Adipocyte (in vitro differentiated cells): Measurements from ENCODE around the gene FRMD4A.

Experiments used
- DNase-seq: peaks from one replicate; pipeline ENCODE4 v3.0.0-alpha.2; 2015; ENCODE audit warnings: low read depth
- H3K27me3 ChIP-seq: replicated peaks from 2 replicates; pipeline ENCODE4 v1.7.0; 2013; ENCODE audit warnings: mild to moderate bottlenecking, low read length, moderate library complexity; ENCODE audit not compliant: control insufficient read depth, insufficient read depth
- H3K36me3 ChIP-seq: 2 replicates; pipeline ENCODE4 v1.7.0; 2013; ENCODE audit warnings: low read length, mild to moderate bottlenecking, moderate library complexity; ENCODE audit not compliant: control insufficient read depth, insufficient read depth, severe bottlenecking
- H3K4me1 ChIP-seq: 2 replicates; pipeline ENCODE4 v1.7.0; 2013; ENCODE audit warnings: mild to moderate bottlenecking, low read length, moderate library complexity; ENCODE audit not compliant: control insufficient read depth, insufficient read depth
- H3K4me3 ChIP-seq: 2 replicates; pipeline ENCODE4 v1.7.0; 2013; ENCODE audit warnings: mild to moderate bottlenecking, low read length, moderate library complexity
- H3K9ac ChIP-seq: 2 replicates; pipeline ENCODE4 v1.7.0; 2013; ENCODE audit warnings: mild to moderate bottlenecking, low read length, moderate library complexity
- H3K9me3 ChIP-seq: 2 replicates; pipeline ENCODE4 v1.7.0; 2013; ENCODE audit warnings: mild to moderate bottlenecking, low read length, moderate library complexity; ENCODE audit not compliant: control insufficient read depth

FRMD4A gene

GRCh38 chr10:13810568-13810967 is 520.2 kb downstream of the FRMD4A start:
- no peaks in the 10 kb centered on the region for H3K9me3 ChIP-seq
- H3K9ac ChIP-seq, result no peak overlapping the region
- peaks cover 28% of the 10 kb centered on the region for H3K36me3 ChIP-seq
- H3K27me3 ChIP-seq, result no peaks in the 10 kb centered on the region
- H3K4me3 ChIP-seq, result no peak overlapping the region
- DNase-seq, result no peak
- peaks cover 10% of the 10 kb centered on the region for H3K4me1 ChIP-seq

DNA sequence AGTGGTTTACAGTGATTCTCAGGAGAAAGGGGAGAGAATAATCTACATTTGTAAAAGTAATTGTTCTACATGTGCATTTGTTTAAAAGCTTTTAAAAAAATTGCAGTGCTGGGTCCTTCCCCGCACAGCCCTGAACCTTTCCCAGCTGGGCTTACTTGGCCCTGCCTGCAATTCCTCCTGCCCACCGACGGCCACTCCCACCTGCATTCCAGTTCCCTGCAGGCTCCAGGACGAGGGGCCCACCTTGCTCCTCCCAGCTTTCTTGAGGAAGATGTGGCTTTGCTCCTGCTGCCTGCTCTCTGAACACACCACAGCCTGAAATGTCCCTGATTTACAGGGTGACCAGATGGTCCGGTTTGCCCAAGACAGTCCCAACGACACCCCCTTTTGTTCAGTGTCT is 521.3 kb downstream of the FRMD4A start:
- Histone ChIP-seq H3K36me3 (peaks cover 28% of the 10 kb centered on the region), H3K4me3 (no peak overlapping the region), H3K9me3 (no peaks in the 10 kb centered on the region), H3K27me3 (no peaks in the 10 kb centered on the region), H3K4me1 (no peaks in the 10 kb centered on the region), H3K9ac (no peak overlapping the region)
- DNase-seq, result no peak

GRCh38 chr10:13808556-13809391 is 522.0 kb downstream of the FRMD4A start:
- Histone ChIP-seq H3K9ac (no peak overlapping the region), H3K4me3 (no peak overlapping the region), H3K36me3 (peaks cover 32% of the 10 kb centered on the region), H3K27me3 (no peaks in the 10 kb centered on the region), H3K4me1 (no peaks in the 10 kb centered on the region), H3K9me3 (no peaks in the 10 kb centered on the region)
- no peak for DNase-seq

GRCh38 chr10:13806419-13806818 is 524.3 kb downstream of the FRMD4A start:
- no peak overlapping the region for H3K4me3 ChIP-seq
- H3K36me3 ChIP-seq, result peaks cover 32% of the 10 kb centered on the region
- no peak for DNase-seq
- H3K4me1 ChIP-seq, result no peaks in the 10 kb centered on the region
- no peaks in the 10 kb centered on the region for H3K9me3 ChIP-seq
- H3K27me3 ChIP-seq, result no peaks in the 10 kb centered on the region
- H3K9ac ChIP-seq, result no peak overlapping the region

- no peaks in the 10 kb centered on the region for H3K9me3 ChIP-seq
- no peak for DNase-seq
- H3K9ac ChIP-seq, result no peak overlapping the region
- peaks cover 26% of the 10 kb centered on the region for H3K36me3 ChIP-seq
- H3K27me3 ChIP-seq, result no peaks in the 10 kb centered on the region
- H3K4me3 ChIP-seq, result no peak overlapping the region
- H3K4me1 ChIP-seq, result peaks cover 3% of the 10 kb centered on the region
Measured at GRCh38 chr10:13803566-13804554, 526.9 kb downstream of the FRMD4A start.

- Histone ChIP-seq H3K9ac (no peak overlapping the region), H3K4me3 (no peak overlapping the region), H3K27me3 (no peaks in the 10 kb centered on the region), H3K9me3 (no peaks in the 10 kb centered on the region), H3K4me1 (peaks cover 3% of the 10 kb centered on the region), H3K36me3 (peaks cover 23% of the 10 kb centered on the region)
- no peak for DNase-seq
Measured at GRCh38 chr10:13801907-13802288, 528.8 kb downstream of the FRMD4A start.

- H3K36me3 ChIP-seq, result peaks cover 27% of the 10 kb centered on the region
- no peak overlapping the region for H3K9ac ChIP-seq
- peaks cover 3% of the 10 kb centered on the region for H3K4me1 ChIP-seq
- H3K27me3 ChIP-seq, result no peaks in the 10 kb centered on the region
- H3K4me3 ChIP-seq, result no peak overlapping the region
- no peak for DNase-seq
- no peaks in the 10 kb centered on the region for H3K9me3 ChIP-seq
Measured at GRCh38 chr10:13801156-13801906, 529.4 kb downstream of the FRMD4A start.

DNA sequence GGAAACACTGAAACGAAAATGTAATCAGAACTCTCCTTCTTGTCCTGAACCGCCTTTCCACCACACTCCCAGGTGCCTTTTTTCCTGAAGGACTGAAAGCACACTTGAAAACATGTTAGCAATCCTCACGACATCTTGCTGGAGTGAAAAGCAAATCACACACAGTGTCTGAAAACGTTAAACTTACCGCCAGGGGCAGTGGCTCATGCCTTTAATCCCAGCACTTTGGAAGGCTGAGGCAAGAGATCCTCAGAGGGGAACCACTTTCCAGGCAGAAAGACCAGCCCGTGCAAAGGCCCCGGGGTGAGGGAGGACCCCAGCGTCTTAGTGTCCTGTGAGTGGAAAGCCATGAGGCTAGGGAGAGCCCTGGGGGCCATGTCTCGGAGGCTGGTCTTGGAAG is 533.6 kb downstream of the FRMD4A start:
- H3K27me3 ChIP-seq, result no peaks in the 10 kb centered on the region
- no peak for DNase-seq
- no peak overlapping the region for H3K4me3 ChIP-seq
- H3K9me3 ChIP-seq, result no peaks in the 10 kb centered on the region
- H3K36me3 ChIP-seq, result peaks cover 58% of the 10 kb centered on the region
- H3K9ac ChIP-seq, result no peak overlapping the region
- H3K4me1 ChIP-seq, result peaks cover 3% of the 10 kb centered on the region

DNA sequence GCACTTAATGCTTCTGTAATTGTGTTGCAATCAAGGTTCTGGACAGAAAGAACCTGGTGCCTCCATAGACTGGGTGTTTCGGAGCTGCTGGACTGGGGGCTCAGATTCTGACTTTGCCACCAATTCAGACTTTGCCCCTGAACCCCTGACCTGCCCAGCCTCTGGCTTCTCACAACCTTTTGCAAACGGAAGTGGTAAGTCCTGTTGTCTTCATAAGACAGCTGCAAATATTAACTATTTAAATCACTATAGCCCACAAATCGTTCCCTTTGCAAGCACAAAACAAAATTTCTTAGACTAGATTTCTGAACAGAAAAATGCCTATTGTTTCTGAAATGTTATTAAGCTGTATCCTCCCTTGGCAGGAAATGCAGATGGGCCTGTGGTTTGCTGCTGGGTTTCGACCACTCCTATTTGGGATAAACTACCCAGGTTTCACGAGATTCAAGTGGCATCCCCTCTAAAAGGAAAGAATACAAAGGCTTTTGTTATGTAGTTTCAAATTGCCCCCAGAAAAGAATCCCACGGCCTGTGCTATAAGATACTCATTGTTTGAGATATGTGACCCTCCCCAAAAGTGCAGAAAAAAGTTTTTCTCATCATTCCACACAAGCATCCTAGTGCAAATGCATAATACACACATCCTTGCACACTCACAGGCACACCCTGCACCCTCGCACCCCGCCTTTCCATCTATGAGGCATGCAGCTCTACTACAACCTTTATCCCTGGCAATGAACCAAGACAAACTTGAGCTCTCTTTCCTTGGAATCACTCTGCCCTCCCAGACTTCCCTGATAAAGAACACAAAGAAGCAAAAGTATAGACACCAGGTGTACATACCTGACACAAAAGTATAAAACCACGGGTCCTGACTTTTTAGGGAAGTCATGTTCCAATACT is 534.8 kb downstream of the FRMD4A start:
- Histone ChIP-seq H3K9me3 (no peaks in the 10 kb centered on the region), H3K4me1 (peaks cover 3% of the 10 kb centered on the region), H3K27me3 (no peaks in the 10 kb centered on the region), H3K9ac (no peak overlapping the region), H3K4me3 (no peak overlapping the region), H3K36me3 (peaks cover 67% of the 10 kb centered on the region)
- DNase-seq, result no peak

DNA sequence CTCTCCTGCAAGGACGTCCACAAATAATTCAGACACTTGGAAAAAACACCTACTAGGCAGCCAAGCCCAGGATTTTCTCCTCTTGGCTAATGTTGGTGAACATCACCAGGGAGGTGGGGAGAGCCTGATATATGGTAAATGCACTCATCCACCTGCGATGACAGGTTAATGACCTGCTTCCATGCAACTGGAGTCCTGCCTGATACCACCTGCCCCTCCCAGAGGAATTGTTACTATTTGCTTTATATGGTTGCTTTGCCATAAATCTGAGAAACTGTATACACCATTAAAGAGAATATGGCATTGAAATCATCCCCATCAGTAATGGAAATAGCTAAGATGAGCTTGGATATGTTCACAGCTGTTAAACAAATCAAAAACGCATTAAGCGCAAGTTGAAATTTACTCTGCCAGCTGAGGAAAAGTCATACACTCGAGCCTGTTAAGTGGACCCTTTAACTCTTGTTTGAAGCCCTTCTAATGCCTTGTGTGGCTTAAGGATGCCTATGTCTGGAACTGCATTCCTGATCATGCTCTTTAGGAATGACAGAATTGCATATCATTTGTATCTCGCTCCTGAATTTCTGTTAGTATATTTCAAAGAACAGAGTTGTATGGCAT is 535.6 kb downstream of the FRMD4A start:
- Histone ChIP-seq H3K4me1 (peaks cover 3% of the 10 kb centered on the region), H3K4me3 (no peak overlapping the region), H3K27me3 (no peaks in the 10 kb centered on the region), H3K9ac (no peak overlapping the region), H3K9me3 (no peaks in the 10 kb centered on the region), H3K36me3 (peaks cover 70% of the 10 kb centered on the region)
- no peak for DNase-seq
